ENCODE data around the gene SMAD6.

SMAD6 gene

GRCh38 chr15:66739287-66739686 is 37.3 kb downstream of the SMAD6 start:
- DNase-seq (ENCODE audit: low read depth in 2 of 2, low spot score in 1 of 2): no peak

GRCh38 chr15:66740802-66741201 is 38.8 kb downstream of the SMAD6 start:
- DNase-seq (ENCODE audit: low read depth in 2 of 2, low spot score in 1 of 2): no peak

GRCh38 chr15:66741646-66742045 is 39.6 kb downstream of the SMAD6 start:
- no peak for DNase-seq (ENCODE audit: low read depth in 2 of 2, low spot score in 1 of 2)

GRCh38 chr15:66742286-66742685 is 40.2 kb downstream of the SMAD6 start:
- no peak for DNase-seq (ENCODE audit: low read depth in 2 of 2, low spot score in 1 of 2)

GRCh38 chr15:66743204-66743603 is 41.2 kb downstream of the SMAD6 start:
- DNase-seq (ENCODE audit: low read depth in 2 of 2, low spot score in 1 of 2): no peak

- DNase-seq (ENCODE audit: low read depth in 2 of 2, low spot score in 1 of 2): no peak
Observed at GRCh38 chr15:66743703-66744536, 41.9 kb downstream of the SMAD6 start.

GRCh38 chr15:66744610-66745279 is 42.7 kb downstream of the SMAD6 start:
- no peak for DNase-seq (ENCODE audit: low read depth in 2 of 2, low spot score in 1 of 2)

- no peak for DNase-seq (ENCODE audit: low read depth in 2 of 2, low spot score in 1 of 2)
Observed at GRCh38 chr15:66745530-66746230, 43.6 kb downstream of the SMAD6 start.

GRCh38 chr15:66746231-66746605 is 44.2 kb downstream of the SMAD6 start:
- DNase-seq (ENCODE audit: low read depth in 2 of 2, low spot score in 1 of 2): no peak

GRCh38 chr15:66747223-66747622 is 45.2 kb downstream of the SMAD6 start:
- no peak for DNase-seq (ENCODE audit: low read depth in 2 of 2, low spot score in 1 of 2)

GRCh38 chr15:66747886-66748707 is 46.1 kb downstream of the SMAD6 start:
- no peak for DNase-seq (ENCODE audit: low read depth in 2 of 2, low spot score in 1 of 2)

GRCh38 chr15:66748708-66749035 is 46.6 kb downstream of the SMAD6 start:
- no peak for DNase-seq (ENCODE audit: low read depth in 2 of 2, low spot score in 1 of 2)

GRCh38 chr15:66749841-66750575 is 48.0 kb downstream of the SMAD6 start:
- no peak for DNase-seq (ENCODE audit: low read depth in 2 of 2, low spot score in 1 of 2)

GRCh38 chr15:66750609-66751008 is 48.6 kb downstream of the SMAD6 start:
- DNase-seq (ENCODE audit: low read depth in 2 of 2, low spot score in 1 of 2): no peak

GRCh38 chr15:66751579-66751978 is 49.5 kb downstream of the SMAD6 start:
- no peak for DNase-seq (ENCODE audit: low read depth in 2 of 2, low spot score in 1 of 2)

GRCh38 chr15:66752078-66752477 is 50.0 kb downstream of the SMAD6 start:
- no peak for DNase-seq (ENCODE audit: low read depth in 2 of 2, low spot score in 1 of 2)

GRCh38 chr15:66753687-66754377 is 51.8 kb downstream of the SMAD6 start:
- no peak for DNase-seq (ENCODE audit: low read depth in 2 of 2, low spot score in 1 of 2)

GRCh38 chr15:66754789-66755188 is 52.8 kb downstream of the SMAD6 start:
- no peak for DNase-seq (ENCODE audit: low read depth in 2 of 2, low spot score in 1 of 2)

- DNase-seq (ENCODE audit: low read depth in 2 of 2, low spot score in 1 of 2): no peak
Observed at GRCh38 chr15:66755298-66756068, 53.4 kb downstream of the SMAD6 start.

All from stimulated activated CD8-positive, alpha-beta memory T cell treated with anti-CD3 and anti-CD28 coated beads, Interleukin-4, amount 100 ng/mL, for 4 hours (primary cell).